A204.1 (cell line): ENCODE results near the gene ANP32A.
"Not testable (repeated sequence)": the region's sequence is repeated elsewhere in the genome, so short reads cannot be mapped to it uniquely, and the experiment has no call there.

ENCODE experiments used
- FAIRE-seq: peaks from 2 replicates; lab custom pipeline; 2012; peaks lifted over from hg19 to GRCh38; lab: Jason Lieb, UNC

ANP32A gene

DNA sequence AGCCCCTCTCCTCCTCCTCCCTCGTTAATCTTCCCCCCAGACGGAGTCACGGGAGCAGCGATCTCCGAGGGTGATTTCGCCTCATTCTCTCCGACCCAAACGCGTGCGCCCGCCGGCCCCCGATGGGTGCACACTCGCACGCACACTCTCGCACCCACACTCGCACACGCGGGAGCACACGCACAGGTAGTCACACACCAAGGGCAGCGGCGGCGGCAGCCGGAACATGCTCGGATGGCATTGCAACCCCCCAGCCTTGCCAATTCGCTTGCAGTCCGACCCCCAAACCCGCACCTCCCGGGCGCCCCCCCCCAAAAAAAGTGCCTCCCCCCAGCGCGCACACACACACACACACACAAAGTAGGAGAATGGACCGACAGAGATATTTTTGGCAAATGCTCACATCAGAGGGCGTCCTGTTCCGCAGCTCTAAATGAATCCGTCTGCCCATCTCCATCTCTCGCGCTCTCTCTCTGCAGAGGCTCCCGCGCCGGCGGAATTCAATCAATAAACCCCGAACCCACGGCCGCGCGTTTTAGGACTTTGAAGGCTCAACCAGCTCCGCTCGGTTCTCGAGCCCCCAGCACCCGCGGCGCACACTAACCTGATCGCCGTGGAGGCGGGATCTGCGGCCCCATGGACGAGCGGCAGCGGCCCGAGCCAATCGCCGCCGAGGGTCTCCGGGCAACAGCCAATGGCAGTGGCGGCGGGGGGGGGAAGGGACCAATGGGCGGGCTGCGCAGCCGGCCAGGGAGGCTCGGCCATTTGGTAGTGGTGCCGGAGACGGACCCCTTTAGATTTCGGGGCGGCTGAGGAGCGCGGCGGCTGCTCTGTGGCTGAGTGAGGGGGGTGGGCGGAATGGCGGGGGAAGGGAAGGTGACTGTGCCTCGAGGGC, at the start of gene ANP32A:
Gene ANP32A (minus strand): TSS at position 601 of the 895 bp plus-strand sequence. CDS start 144 bp downstream, at position 457.
- no peak for FAIRE-seq

DNA sequence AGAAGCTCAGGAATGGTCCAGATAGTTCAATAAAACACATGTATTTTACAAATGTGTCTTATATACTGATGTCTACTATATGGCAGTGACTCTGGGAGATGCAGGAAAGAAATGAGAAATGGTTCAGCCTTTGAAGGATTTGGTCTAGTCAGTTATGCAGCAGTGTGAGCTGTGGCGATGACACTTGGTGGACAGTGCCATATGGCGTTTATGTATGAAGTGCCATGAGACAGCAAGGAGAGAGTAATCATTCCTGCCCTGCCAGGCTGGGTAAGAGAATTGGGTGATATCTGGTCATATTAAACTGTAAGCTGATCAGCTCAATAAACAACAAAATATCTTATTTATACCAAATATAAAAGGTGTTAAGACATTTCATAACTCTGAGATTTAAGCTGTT, 47.6 kb upstream of the ANP32A start:
- FAIRE-seq, result no peak

DNA sequence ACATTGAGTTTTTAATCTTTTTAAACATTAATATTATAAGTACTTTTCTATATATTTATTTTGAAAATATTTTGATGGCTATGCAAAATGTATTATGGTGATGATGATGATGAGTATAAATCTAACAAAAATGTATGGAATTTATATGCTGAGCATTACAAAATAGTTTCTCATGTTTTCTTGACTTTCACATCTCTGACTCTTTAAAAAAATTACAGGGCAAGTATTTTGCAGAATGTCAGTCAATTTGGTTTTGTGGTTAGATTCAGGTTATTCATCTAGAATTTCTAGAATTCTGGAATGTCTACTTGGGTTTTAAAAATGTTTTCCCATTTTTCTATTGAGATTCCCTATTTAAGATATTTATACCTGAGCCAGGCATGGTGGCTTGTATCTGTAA, 41.7 kb upstream of the ANP32A start:
- FAIRE-seq, result peak; percentile 57

DNA sequence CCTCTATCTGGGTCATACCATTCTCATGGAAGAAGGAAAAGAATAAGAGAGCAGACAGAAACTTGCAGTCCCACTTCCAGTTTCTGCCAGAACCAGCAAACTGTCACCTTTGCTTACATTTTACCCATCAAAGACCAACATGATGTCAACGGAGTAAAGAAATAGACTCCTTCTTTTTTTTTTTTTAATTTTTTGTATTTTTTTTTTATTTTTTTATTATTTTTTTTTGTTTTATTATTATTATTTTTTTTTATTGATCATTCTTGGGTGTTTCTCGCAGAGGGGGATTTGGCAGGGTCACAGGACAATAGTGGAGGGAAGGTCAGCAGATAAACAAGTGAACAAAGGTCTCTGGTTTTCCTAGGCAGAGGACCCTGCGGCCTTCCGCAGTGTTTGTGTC, 38.0 kb upstream of the ANP32A start:
- not testable (repeated sequence) for FAIRE-seq

DNA sequence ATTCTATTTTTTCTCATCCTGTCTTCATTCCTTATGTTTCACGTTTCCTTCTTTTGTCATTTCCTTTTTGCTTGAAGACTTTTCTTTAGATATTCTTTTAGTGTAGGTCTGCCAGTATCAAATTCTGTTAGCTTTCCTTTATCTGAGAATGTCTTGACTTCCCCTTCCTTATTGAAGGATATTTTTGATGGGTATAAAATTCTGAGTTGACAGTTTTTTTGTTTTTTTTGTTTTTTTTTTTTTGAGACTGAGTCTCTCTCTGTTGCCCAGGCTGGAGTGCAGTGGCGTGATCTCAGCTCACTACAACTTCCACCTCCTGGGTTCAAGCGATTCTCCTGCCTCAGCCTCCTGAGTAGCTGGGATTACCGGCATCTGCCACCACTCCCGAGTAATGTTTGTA, 36.7 kb upstream of the ANP32A start:
- FAIRE-seq, result not testable (repeated sequence)

DNA sequence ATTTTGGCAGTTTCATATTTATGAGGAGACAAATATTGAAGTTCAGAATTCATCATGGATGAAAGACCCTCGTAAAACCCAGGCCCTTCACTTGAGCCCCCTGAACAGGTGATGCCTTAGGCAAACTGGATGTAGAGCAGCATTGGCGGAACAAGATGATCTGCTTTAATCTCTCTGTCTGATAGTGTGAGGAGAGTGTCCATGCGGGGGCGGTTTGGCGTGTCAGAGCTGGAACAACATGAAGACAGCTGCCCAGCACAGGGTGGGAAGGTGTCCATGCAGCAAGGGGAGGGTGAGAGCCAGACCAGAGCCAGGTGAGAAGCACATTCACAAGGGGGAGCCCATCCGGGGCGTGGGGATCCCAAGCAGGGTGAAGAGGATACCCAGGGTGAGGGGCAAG, 31.8 kb upstream of the ANP32A start:
- FAIRE-seq, result no peak

DNA sequence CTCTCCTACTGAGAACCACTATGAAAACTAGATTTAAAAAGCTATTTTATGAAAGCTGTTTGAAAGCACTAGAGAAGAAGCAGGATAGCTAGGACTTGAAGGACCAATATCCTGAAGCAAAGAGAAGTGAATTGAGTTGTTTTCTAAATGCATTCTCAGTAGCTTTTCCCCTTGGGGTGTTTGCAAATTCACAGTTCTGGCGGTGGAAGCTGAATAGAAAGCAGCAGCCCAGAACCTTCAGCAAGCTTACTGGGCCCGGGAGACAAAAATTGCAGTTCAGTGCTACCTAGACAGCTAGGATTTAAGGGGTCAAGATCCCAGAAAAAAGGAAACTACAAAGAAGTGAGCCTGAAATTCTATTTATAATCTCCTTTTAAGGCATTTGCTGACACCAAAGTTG, 31.3 kb upstream of the ANP32A start:
- FAIRE-seq, result no peak

DNA sequence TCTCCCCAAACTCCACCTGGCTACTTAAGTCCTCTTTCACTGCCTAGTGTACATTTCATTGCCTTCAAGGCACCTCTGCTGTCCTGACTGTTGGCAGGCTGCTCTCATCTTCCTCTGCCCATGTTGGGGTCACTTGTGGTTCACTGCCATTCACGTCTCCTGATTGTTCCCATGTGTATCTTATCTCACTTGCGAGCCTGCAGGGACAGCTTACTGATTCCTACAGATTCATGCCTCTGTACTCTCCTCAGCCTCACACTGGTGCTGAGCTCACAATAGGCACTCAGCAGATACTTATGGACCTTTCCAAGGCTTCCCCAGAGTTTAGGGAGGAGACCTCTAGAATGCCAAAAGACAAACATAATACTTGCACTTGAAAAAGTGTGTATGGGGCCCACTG, 28.8 kb upstream of the ANP32A start:
- no peak for FAIRE-seq

DNA sequence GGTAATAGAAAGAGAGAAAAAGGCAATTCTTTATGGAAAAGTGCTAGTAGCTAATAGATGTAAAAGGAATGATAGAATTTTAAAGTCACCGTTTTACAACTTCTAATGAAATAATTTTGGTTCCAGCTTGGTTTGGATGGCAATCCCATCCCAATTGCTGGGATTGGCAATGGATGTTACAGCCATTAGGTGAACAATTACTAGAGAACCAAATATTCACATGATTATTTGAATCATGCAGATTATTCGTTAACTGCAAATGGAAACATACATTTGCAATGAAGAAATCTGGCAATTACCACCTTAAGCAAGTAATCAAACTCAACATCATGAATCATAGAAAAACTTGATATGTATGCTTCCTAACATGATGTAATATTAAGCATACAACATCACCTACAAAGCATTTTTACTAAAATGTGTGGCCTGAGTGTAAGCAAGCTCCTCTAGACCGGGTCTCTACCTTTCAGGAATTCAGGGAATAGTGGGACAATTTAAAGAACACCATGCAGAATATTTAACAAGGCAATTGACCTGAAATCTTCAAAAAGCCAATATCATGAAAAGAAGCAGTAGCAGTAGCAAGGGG, 26.2 kb upstream of the ANP32A start:
- no peak for FAIRE-seq

DNA sequence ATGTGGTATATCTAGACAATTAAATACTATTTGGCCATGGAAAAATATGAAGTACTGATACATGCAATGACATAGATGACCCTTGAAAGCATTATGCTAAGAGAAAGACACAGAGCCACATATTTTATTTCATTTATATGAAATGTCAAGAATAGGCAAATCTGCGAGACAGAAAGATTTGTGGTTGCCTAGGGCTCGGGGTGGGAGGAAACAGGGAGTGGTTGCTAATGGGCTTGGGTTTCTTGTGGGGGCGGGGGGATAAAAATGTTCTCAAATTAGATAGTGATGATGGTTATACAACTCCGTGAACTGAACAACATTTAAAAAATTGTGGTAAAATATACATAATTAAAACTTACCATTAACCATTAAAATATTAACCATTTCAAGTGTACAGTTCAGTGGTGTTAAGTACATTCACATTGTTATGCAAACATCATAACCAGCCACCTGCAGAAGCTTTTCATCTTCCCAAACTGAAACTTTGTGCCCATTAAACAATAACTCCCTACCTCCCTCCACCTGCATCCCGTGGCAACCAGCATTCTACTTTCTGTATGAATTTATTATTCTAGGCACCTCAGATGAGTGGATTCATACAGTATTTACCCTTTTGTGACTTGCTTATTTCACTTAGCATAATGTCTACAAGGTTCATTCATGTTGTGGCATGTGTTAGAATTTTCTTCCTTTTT, 24.3 kb upstream of the ANP32A start:
- FAIRE-seq, result no peak

DNA sequence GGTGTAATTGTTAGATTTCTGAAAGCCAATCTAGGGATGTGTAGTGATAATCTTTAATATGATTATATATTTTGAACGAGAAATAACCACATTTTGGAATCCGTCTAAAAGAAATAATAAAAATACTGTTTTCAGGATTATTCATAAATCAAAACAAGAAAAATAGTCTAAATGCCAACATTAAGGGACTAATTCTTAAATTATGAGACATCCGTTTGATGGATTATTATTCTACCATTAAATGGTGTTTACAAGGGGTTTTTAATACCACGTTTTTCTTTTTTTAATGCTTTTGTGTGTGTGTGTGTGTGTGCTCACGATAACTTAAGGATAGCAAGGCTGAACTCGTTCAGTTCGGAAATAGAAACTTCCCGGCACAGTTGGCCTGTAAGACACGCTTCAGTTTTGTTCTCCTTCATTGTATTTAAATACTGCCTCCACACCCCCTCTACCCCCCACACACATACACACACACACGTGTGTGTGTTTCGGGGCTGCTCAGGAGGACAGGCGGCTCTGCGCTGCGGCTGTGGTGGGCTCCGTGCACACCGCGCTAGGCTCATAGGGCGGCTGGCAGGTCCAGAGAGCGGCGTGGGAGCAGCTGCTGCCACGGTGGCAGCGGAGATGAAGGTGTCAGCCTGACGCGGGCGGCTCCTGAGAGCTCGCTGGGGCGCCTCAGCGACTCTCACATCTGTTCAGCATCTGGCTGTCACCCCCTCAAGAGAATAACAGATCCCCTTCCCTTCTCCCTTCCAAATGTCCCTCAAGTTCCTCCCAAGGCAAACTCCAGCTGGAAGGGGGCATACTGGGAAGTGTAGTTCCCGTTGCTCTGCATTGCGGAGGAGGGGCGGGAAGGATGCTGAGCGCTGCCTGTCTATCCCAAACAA, 23.0 kb upstream of the ANP32A start:
- FAIRE-seq, result no peak

DNA sequence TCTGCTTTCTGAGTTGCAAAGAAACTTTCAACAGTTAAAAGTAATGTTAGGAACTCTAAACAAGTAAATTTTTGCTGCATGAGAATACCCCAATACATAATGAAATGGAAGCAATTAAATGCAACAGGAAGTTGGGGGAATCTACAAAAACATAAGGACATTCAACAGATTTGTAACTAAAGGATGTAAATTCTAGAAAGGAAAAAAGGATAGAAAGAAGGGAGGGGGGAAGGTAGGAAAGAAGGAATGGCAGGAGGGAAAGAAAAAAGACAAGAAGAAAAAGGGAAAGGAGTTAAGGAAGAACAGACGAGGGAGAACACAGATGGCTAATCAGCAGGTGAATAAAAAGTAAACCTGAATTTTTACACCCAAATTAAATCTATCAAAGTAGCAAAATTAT, 22.3 kb upstream of the ANP32A start:
- no peak for FAIRE-seq

DNA sequence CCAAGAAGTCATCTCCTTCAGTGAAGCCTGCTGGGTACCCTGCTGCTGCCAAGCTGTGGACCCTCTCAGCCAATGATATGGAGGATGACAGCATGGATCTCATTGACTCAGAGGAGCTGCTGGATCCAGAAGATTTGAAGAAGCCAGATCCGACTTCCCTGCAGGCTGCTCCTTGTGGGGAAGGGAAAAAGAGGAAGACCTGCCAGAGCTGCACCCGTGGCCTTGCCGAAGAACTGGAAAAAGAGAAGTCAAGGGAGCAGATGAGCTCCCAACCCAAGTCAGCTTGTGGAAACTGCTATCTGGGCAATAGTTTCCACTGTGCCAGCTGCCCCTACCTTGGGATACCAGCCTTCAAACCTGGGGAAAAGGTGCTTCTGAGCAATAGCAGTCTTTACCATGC, 13.7 kb upstream of the ANP32A start:
- FAIRE-seq, result no peak

DNA sequence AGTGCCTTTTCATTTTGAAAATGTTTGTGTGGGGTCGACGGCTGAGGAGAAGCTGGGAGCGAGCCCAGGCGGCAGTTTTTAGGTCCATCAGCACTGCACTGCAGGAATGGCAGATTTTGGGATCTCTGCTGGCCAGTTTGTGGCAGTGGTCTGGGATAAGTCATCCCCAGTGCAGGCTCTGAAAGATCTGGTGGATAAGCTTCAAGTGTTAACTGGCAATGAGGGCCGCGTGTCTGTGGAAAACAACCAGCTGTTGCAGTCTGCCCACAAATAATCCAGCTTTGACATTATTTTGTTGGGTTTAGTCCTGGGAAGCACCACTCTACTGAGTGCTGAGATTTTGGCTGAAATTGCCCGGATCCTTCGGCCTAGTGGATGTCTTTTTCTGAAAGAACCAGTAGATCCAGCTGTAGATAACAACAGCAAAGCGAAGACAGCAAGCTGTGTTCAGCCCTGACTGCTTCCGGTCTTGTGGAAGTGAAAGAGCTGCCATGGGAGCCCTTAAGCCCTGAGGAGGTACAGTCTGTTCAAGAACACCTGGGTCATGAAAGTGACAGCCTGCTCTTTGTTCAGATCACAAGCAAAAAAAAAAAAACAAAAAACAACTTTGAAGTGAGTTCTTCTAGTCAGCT, 13.1 kb upstream of the ANP32A start:
- FAIRE-seq, result no peak

DNA sequence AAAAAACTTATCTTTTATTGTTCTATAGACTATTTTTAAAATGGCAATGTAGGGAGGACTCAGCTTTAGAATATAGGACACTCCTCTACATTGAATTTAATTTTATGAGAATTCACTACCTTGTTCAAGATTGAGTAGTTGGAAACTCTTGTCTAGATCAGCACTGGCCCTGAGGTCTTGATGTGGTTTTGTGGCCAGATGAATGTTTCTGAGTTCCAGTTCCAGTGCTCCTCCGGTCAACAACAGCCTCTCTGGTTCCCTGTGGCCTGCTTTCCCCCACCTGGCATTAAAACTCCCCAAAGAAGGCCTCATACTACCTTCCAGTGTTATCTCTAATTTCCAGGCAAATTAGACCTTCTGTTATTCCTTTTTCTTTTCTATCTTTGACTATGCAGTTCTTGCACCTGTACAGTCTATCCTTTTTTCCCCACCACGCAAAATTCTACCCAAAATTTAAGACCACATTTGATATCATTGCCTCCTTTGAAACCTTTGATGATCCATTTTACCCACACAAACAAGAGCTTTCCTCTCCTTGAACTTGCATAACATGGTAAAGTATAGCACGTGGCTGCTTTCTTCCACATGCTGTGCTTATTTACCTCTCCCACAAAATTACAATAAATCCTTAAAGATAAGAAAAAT, 9.6 kb upstream of the ANP32A start:
- FAIRE-seq, result no peak

DNA sequence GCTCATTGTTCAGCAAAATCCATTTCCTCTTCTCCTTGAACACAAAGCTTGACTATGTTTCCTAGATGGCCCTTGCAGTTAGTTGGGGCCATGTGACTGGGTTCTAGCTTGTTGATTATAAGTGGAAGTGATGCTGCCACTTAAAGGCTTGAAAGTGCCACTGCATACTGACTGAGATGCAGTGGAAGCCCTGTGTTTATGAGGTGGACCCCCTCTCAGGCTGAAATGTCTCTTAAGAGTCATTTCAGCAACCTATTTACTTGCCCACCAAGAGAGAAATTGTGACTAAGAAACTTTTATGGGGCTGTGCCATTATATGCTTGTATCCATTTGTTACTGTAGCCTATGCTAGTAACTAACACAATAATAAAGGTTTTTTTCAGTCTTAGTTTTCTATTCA, 8.4 kb upstream of the ANP32A start:
- no peak for FAIRE-seq

DNA sequence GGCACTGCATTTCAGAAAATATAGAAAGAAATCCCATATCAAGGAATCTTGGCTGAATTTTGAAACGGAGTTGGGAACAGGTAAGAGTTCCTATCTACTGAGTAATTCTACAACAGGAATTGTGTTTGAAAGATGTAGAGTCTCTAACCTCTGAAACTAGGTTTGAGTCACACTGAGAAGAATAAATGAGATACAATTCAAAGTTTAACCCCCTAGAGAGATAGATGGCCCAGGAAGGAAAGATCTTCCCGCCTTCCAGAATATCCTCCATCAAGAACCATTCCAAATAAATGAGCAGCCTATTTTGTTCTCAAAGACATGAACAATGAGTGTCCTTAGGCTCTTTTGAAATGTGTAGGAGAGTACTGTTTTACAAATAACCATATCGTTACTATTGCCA, 2.9 kb upstream of the ANP32A start:
- no peak for FAIRE-seq

DNA sequence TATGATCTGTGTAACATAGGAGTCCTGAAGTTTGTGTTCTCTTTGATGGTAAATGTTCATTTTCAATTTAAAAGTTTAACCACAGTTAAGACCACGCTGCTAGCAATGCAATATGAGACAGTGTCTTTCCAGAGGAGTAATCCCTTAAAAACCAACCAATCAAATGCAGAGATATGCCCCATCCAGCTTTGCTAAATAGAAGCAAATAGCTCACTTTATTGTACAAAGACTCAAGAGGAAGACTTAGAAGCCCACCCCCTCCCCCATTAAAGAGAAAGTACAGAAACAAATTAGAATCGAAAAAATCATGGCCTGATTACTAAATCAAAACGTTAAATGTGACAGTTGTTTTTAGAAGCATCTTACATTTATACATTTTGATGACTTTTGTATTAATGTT, 2.1 kb upstream of the ANP32A start:
- no peak for FAIRE-seq

DNA sequence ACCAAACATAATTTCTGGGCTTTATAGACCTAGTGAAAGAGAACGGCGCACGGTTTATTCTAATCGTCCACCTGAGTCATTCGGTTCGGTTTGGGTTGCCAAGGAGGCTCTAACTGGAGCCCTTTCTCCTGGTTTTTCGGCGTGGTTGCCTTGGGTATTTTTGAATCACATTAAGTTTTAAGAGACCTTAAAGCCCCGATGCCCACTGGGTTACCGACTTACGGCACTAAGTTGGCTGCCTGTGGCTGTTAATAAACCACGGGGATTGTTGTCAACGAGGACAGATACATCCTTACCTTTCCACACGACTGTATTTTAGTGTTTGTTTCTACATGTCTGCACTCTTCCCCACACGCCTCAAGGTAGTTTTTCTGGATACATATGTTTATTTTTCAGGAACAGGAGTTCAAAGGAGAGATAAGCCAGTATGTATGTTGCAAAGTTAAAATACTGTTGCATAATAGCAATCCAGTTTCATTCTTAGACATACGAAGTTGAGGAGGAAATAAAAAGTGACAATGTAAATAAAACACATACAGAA, 1.2 kb upstream of the ANP32A start:
- no peak for FAIRE-seq

DNA sequence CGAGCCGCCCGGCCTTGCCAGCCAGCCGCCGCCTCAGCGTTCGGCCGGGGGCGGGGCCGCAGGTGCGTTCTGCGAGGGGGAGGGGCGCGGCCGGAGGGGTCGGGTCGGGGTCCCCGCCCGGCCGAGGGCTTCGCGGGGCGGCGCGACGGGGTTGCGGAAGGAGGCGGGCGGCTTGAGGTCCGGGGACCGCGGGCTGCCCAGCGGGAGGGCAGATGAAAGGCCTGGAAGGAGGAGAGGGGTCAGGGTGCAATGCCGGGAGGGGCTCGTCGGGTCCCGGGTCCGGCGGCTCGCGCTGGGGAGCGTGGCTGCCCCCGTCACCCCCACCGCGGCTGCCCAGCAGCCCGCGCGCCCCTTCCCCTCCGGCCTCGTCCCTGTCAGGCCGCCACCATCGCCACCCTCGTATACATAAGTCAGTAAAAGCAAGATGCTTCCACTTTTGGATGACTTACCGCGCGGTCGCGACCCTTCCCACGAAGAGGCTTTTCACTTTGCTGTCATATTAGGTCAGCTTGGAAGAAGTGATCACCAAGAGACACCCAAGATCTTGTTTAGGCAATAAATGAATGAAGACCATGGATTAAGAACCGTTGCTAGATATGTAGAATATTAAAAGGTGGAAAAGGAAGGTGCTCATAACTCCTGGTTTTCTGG, 620 bp upstream of the ANP32A start:
- FAIRE-seq, result no peak
